NCI-H2171 (cell line): Measurements from ENCODE around the gene PLEKHD1.
"Not testable (repeated sequence)": the region's sequence is repeated elsewhere in the genome, so short reads cannot be mapped to it uniquely, and the experiment has no call there.

Experiments used
- DNase-seq: peaks from one replicate; lab custom pipeline; 2025; lab: John Stamatoyannopoulos, UW

The PLEKHD1 gene

GRCh38 chr14:69481815-69482568, 2.5 kb upstream of the PLEKHD1 start:
- DNase-seq: no peak

GRCh38 chr14:69483765-69484443, 624 bp upstream of the PLEKHD1 start:
- DNase-seq: peak; percentile 39

- no peak for DNase-seq
These were observed 760 bp downstream of the PLEKHD1 start for GRCh38 chr14:69485315-69485660.

- no peak for DNase-seq
These were observed 1.2 kb downstream of the PLEKHD1 start for GRCh38 chr14:69485701-69486100.

DNA sequence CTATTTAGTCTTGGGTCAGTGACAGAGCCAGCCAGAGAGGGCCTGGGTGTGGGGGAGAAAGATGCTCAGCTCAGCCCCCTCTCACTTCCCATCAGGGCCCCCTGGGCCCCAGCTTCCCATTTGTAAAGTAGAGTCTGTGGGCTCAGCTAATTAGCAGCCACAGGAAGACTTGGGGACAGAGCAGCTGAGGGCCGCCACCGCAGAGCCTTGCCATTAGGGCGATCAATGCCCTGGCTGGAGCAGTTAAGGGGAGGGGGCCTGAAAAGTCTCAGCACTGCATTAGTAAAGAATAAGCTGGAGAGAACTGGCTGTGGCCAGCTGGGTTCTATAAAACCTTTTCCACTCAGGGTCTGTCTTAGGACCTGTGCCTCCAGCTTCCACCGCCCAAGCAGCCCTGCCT, 2.7 kb downstream of the PLEKHD1 start:
- DNase-seq: no peak

- no peak for DNase-seq
These were observed 3.2 kb downstream of the PLEKHD1 start for GRCh38 chr14:69487771-69488170.

- DNase-seq: no peak
These were observed 5.0 kb downstream of the PLEKHD1 start for GRCh38 chr14:69489495-69489894.

- DNase-seq: no peak
These were observed 5.8 kb downstream of the PLEKHD1 start for GRCh38 chr14:69490219-69490918.

- no peak for DNase-seq
These were observed 6.7 kb downstream of the PLEKHD1 start for GRCh38 chr14:69491193-69491592.

GRCh38 chr14:69493038-69493437, 8.5 kb downstream of the PLEKHD1 start:
- DNase-seq: no peak

GRCh38 chr14:69493791-69494190, 9.3 kb downstream of the PLEKHD1 start:
- no peak for DNase-seq

- DNase-seq: peak; percentile 38
These were observed 10.9 kb downstream of the PLEKHD1 start for GRCh38 chr14:69495341-69495921.

DNA sequence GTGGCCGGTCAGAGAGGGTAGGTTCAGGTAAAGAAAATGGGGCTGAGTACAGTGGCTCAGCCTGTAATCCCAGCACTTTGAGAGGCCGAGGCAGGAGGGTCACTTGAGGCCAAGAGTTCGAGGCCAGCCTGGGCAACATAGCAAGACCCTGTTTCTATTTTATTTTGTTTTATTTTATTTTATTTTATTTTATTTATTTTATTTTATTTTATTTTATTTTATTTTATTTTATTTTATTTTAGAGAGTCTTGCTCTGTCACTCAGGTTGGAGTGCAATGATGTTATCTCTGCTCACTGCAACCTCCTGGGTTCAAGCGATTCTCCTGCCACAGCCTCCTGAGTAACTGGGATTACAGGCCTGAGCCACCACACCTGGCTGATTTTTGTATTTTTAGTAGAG, 13.3 kb downstream of the PLEKHD1 start:
- DNase-seq: not testable (repeated sequence)

GRCh38 chr14:69498286-69498685, 13.8 kb downstream of the PLEKHD1 start:
- not testable (repeated sequence) for DNase-seq

DNA sequence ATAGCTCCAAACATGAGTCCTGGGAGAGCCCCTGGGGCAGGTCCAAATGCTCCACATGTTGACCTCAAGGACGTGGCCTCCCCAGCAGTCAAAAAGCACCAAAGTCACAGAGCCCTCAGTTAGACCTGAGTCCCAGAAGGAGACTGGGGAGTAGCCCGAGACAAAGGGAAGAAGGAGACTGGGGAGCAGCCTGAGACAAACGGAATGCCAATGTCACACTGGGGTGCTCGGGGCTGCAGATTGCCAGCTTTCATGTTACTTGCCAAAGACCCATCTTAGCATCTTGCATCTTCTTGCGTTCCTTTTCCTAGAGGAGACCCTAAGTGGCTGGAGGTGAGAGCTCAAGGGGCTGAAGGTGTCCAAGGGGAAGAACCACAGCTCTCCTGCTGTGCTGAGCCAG, 14.9 kb downstream of the PLEKHD1 start:
- no peak for DNase-seq

DNA sequence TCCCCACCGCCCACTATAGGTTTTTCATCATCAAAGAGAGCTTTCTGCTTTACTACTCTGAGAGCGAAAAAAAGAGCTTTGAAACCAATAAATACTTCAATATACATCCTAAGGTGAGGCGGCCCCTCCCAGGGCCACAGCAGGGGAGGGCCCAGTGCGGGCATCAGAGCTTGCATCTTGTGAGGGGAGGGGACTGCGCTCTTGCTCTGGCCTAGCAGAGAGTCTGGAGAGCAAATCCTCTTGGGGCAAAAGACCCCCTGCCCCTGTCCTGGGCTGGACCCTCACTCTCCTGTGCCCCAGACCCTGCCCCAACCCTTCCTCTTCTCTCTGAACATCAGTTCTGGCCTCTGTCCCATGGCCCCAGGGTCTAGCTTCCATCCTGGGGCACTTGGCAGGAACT, 15.6 kb downstream of the PLEKHD1 start:
- no peak for DNase-seq

DNA sequence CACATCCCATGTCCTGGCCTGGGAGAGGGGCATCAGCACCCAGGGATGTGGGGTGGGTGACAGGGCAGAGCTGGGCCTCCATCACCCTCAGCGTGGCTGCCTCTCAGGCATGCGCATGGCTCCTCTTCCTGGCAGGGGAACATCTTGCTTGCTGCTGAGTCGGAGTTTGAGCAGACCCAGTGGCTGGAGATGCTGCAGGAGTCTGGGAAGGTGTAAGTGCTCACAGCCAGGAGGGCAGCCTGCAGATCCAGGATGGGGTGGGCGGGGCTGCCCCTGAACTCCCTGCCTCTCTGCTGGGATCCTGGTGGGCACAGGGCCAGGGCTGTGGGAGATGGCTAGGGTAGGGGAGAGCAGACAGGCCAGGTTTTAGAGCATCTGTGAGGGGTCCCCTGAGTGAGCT, 16.2 kb downstream of the PLEKHD1 start:
- DNase-seq: peak; percentile 95

- DNase-seq: peak; percentile 88
These were observed 16.9 kb downstream of the PLEKHD1 start for GRCh38 chr14:69501423-69501838.

DNA sequence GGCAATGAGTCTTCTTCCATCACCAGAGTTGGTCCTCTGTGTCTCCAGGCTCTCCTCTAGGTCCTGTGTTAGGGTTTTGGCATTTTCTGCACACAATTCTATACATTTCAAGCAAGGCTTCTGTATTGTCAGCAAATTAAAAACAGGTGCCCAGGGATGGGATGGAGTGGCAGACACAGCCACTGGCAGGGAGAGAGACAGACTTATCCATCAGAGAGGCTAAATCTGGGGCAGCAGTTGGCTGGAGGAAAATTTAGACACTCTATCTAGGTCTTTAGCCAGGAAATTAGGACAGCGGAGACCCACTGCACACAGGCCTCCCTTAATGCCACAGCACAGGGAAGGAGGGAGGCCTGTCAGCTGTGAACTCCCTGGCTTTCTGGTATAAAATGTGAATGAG, 20.2 kb downstream of the PLEKHD1 start:
- no peak for DNase-seq

- DNase-seq: no peak
These were observed 21.1 kb downstream of the PLEKHD1 start for GRCh38 chr14:69505338-69506240.

DNA sequence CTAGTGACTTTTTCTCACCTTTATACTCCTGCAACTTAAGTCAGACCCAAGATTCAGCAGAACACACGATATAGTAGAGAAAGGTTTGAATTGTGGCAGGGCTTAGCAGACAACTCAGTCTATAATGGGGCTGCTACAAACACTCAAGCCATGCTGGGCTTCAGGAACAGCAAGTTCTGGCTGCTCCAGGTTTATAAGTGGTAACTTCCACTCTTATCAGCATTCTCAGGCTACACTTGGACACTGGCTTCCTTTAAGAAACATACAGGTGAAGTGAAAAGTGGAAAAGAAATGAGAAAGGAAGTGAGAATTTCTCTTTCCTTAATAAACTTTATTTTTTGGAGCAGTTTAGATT, 21.7 kb downstream of the PLEKHD1 start:
- no peak for DNase-seq
